Non-pigmented ciliary epithelial cell (primary cell): ENCODE measurements around the gene CERS6.
A peak's percentile ranks its signal among the peaks of the same experiment; 100 is the strongest.

Experiments used
- DNase-seq: peaks from one replicate; pipeline ENCODE4 v3.0.0-alpha.2; 2010; ENCODE audit warnings: low read depth

CERS6 gene

GRCh38 chr2:168530982-168531622 lies 75.0 kb downstream of the CERS6 start:
- DNase-seq = no peak

- DNase-seq = no peak
Measured at GRCh38 chr2:168534926-168535325, 78.9 kb downstream of the CERS6 start.

- no peak for DNase-seq
Measured at GRCh38 chr2:168536925-168537466, 80.9 kb downstream of the CERS6 start.

DNA sequence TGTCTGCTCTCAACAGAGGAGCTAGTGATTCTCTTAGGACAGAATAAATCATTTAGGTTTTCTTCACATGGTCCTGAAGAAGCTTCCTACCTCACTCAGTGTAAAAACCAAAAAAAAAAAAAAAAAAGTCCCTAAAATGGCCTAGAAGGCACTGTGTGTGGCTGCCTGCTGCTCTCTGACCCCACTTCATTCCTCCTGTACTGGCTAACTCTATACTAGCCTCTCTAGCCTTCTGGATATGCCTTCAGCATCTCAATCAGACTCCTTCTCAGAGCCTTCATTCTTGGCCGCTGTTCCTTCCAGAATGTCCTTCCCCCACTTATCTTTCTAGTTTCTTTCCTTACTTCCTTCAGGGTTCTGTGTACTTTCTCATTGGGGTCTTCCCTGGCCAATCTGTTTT lies 82.1 kb downstream of the CERS6 start:
- no peak for DNase-seq

- no peak for DNase-seq
Measured at GRCh38 chr2:168538534-168538933, 82.5 kb downstream of the CERS6 start.

DNA sequence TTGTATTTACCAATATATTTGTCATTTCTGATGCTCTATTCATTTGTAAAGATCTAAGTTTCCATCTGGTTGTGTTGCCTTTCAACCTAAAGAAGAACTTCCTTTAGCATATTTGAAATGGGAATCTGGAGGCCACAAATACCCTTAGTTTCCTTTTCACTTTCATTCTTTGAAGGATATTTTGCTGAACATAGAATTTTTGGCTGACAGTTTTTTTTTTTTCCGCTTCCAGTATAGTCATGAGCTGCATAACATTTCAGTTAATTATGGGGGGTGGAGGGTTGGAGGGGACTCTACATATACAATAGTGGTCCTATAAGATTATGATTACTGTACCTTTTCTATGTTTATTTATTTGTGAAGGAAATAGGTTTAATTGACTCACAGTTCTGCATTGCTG lies 83.9 kb downstream of the CERS6 start:
- DNase-seq = no peak

DNA sequence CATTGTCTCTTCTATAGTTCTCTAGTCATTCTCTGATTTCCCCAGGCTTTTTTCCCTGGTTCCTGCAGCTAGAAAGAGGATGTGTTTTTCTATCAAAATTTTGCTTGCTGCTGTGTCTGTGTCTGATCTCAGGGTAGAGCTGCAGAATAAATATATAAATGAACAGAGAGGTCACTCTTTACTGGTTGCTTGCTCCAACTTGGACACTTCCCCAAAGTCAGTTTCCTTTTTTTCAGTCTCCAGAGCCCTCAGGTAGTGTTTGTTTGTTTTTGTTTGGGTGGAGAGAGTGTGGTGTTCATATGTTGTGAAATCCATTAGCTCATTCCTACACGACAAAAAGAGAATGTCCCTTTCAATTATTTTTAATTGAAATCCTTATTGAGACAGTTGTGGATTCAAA lies 85.8 kb downstream of the CERS6 start:
- DNase-seq = no peak

DNA sequence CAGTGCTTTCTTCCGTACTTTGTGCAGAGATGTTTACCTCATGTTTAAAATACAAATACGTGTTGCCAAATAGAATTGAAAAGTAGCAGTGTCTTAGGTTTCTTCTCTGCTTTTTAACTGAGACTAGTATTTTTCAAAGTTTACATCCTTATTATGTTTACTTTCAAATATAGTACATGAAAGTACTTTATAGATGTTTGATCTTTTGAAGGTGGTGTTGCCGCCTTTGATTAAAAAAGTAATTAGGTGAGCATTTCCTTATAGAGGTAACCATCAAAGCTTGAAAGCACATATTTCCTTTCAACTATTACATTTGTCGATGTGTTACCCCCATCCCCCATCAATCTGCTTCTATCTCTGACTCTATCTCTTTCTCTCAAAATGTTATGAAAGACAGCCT lies 87.0 kb downstream of the CERS6 start:
- no peak for DNase-seq

- DNase-seq = no peak
Measured at GRCh38 chr2:168543935-168544334, 87.9 kb downstream of the CERS6 start.

DNA sequence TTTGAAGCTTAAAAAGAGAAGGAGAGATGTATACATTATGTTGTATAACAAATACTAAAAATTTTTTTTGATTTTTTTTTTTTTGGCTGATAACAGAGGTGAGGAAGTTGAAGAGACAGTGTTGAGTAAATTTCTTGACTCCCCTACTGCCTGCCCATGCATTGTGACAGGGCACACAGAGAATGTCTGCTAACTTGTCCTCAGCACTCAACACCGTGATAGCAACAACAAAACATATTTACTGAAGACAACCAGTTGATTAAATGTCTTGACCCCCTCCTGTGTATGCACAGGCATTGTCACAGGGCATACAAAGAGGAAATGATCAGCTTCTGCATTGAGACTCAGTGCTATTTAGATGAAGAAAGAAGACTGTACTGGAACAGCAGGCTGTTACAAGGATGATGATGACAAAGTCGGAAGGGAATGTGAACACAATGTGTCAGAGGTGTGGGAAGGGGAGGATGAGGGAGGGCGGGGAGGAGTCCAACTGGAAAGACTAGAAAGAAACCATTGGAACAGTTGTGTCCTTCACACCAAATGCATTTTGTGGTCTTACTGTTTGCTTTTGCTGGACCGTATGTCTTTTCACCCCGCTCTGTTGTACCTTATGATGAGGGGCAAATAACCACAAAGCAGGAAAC lies 89.5 kb downstream of the CERS6 start:
- DNase-seq = peak; percentile 91

- no peak for DNase-seq
Measured at GRCh38 chr2:168550670-168551069, 94.6 kb downstream of the CERS6 start.

- DNase-seq = no peak
Measured at GRCh38 chr2:168552450-168552856, 96.4 kb downstream of the CERS6 start.

- DNase-seq = no peak
Measured at GRCh38 chr2:168555283-168555682, 99.2 kb downstream of the CERS6 start.

DNA sequence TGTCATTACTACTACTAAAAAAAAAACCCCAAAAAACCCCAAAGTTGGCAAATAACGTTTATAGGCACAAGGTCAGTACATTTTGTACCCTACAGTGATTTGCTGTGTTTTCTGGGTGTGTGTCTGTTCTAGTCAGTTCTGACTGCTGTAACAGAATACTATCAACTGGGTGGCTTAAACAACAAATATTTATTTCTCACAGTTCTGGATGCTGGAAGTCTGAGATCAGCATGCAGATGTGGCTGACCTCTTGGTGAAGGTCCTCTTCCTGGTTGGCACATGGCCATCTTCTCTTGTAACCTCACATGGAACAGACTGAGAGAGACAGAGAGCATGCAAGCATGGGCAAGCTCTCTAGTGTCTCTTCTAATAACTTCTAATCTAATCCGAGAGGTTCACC lies 103.1 kb downstream of the CERS6 start:
- no peak for DNase-seq

GRCh38 chr2:168560817-168561499 lies 104.9 kb downstream of the CERS6 start:
- no peak for DNase-seq

DNA sequence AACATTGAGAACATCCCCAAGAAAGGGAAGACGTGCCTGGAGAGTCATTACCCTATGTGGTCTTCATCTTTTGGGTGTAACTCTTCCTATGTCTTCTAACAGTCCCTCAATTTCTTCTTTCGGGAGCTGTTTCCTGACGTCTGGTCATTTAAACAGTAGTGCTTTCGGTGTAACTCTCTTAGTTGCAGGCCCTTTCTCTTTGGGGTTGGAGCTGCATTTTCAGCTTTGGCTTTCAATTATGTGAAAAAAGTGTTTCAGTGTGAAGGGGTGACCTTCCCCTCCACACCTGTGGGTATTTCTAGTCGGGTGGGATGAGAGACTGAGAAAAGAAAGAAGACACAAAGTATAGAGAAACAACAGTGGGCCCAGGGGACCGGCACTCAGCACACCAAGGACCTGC lies 105.9 kb downstream of the CERS6 start:
- DNase-seq = no peak

DNA sequence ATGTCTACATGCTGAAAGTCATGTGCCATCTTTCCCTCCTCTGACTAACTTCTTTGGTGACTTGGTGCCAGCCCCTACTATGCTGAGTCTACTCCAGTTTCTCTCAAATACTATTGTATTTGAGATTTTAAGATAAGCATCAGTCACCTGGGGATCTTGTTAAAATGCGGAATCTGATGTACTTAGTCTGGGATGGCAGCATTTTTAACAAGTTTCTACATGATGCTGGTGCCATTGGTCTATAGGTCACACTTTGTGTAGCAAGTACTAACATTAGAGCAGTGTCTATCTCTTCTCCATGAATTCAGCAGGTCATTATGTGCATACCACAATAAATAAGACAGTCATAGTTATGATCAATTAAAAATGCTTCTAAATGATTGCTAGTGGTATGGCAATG lies 106.9 kb downstream of the CERS6 start:
- DNase-seq = no peak

GRCh38 chr2:168564641-168565040 lies 108.6 kb downstream of the CERS6 start:
- no peak for DNase-seq

DNA sequence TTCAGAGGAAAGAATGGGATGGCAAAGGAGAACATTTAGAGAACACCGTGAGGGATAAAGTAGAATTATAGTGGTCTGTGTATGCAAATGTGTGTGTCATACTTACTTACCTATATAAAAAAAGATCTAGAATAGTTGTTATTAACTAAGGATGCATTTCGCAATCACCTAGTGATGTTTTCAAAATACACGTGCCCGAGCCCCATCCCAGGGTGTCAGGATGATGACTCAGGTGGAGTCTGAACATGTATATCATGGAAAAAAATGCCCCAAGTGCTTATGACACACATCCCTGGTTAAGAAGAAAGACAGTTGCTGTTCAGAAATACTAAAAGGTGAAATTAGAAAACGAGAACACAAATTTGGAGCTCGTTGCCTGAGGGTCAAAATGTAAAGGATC lies 109.0 kb downstream of the CERS6 start:
- peak; percentile 20 for DNase-seq

GRCh38 chr2:168565512-168565911 lies 109.4 kb downstream of the CERS6 start:
- no peak for DNase-seq

DNA sequence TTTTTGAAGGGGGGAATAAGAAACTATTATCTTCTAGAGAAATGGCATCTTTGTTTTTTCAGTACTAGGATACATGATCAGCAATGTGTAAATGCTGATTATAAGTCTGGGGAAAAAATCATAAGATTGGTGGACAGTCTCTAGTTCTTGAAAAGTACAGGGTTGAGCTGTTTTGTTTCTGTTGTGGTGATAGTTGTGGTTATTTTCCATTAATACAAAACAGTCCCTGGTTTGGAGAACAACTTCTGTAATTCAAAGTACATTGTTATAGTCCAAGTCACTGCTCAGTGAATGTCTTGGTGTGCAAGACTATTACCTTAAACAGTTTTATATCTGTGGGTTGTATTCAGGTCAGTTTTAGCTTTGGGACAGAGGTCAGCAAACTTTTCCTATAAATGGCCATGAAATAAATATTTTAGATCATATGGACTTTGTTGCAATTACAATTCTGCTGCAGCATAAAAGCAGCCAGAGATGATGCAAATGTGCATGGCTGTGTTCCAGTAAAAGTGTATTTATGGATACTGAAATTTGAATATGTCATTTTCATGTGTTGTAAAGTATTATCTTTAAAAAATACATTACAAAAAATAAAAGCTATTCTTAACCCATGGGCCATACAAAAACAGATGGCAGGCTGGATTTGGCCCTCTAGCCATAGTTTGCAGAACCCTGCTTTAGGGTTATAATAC lies 111.0 kb downstream of the CERS6 start:
- DNase-seq = no peak

DNA sequence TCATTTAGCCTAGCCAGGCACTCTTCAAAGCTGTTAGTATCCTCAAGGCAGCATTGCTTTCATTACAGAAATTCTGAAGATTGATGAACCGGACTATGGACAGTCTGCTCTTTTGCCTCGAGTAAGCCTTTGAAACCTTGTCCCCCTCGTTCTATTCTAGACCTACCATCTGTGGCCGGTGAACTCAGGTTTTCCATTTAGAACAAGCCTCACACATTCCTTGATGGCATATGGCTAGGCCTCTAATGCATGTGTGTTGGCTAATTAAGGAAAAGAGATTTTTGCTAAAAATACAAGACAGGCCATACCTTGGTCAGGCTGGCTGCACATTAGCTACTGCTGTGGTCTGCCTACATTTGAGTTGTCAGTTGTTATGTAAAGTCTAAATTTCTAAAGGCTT lies 111.8 kb downstream of the CERS6 start:
- no peak for DNase-seq
